H9 (cell line): ENCODE data around the gene PDCD10. TPM values are rescaled to one million over a fixed set of nuclear protein-coding genes. Genes with fewer than 3 reads are reported as not detected.

ENCODE experiments used
- DNase-seq: peaks from one replicate; pipeline ENCODE4 v3.0.0-alpha.2; 2017
- H2AFZ ChIP-seq: one replicate; pipeline ENCODE4 v1.6.1; 2013; ENCODE audit warnings: mild to moderate bottlenecking, low read length, control low read depth, moderate library complexity
- H2AK5ac ChIP-seq: 2 replicates; pipeline ENCODE4 v1.6.1; 2013; ENCODE audit warnings: low read length, control low read depth, mixed read lengths; ENCODE audit not compliant: insufficient read length
- H2BK120ac ChIP-seq: one replicate; pipeline ENCODE4 v1.6.1; 2013; ENCODE audit warnings: low read depth, mild to moderate bottlenecking, low read length, control low read depth, inconsistent platforms; ENCODE audit not compliant: poor library complexity, severe bottlenecking
- H2BK12ac ChIP-seq: 2 replicates; pipeline ENCODE4 v1.6.1; 2013; ENCODE audit warnings: low read length, control low read depth, mixed read lengths, low read depth; ENCODE audit not compliant: insufficient read length
- H2BK15ac ChIP-seq: 2 replicates; pipeline ENCODE4 v1.6.1; 2013; ENCODE audit warnings: low read depth, low read length, control low read depth
- H2BK20ac ChIP-seq: one replicate; pipeline ENCODE4 v1.6.1; 2013; ENCODE audit warnings: low read depth, mild to moderate bottlenecking, low read length, control low read depth, inconsistent platforms; ENCODE audit not compliant: poor library complexity, severe bottlenecking
- H2BK5ac ChIP-seq: 2 replicates; pipeline ENCODE4 v1.6.1; 2013; ENCODE audit warnings: low read length, control low read depth, mixed read lengths; ENCODE audit not compliant: insufficient read length
- H3K14ac ChIP-seq: 2 replicates; pipeline ENCODE4 v1.6.1; 2013; ENCODE audit warnings: low read length, control low read depth; ENCODE audit not compliant: insufficient read depth
- H3K18ac ChIP-seq: 2 replicates; pipeline ENCODE4 v1.6.1; 2013; ENCODE audit warnings: low read depth, mild to moderate bottlenecking, mixed read lengths, low read length, control low read depth; ENCODE audit not compliant: insufficient read length
- H3K23ac ChIP-seq: 2 replicates; pipeline ENCODE4 v1.6.1; 2013; ENCODE audit warnings: low read length, control low read depth, mixed read lengths, low read depth; ENCODE audit not compliant: insufficient read length
- H3K23me2 ChIP-seq: 2 replicates; pipeline ENCODE4 v1.6.1; 2013; ENCODE audit warnings: low read depth, mild to moderate bottlenecking, mixed read lengths, low read length, control low read depth; ENCODE audit not compliant: insufficient read length, poor library complexity, severe bottlenecking
- H3K27ac ChIP-seq: 2 replicates; pipeline ENCODE4 v1.5.1; 2013; ENCODE audit warnings: low read length, control low read depth, mixed read lengths, low read depth; ENCODE audit not compliant: insufficient read length
- H3K27me3 ChIP-seq: 2 replicates; pipeline ENCODE4 v1.6.1; 2013; ENCODE audit warnings: low read length, control low read depth, inconsistent platforms; ENCODE audit not compliant: insufficient read depth
- H3K4ac ChIP-seq: 2 replicates; pipeline ENCODE4 v1.6.1; 2013; ENCODE audit warnings: low read depth, mild to moderate bottlenecking, control low read depth, inconsistent platforms, low read length, moderate library complexity
- H3K4me1 ChIP-seq: 2 replicates; pipeline ENCODE4 v1.6.1; 2013; ENCODE audit warnings: low read length, control low read depth, inconsistent platforms; ENCODE audit not compliant: insufficient read depth
- H3K4me2 ChIP-seq: 2 replicates; pipeline ENCODE4 v1.6.1; 2013; ENCODE audit warnings: low read length, control low read depth, mixed read lengths; ENCODE audit not compliant: insufficient read length, insufficient read depth
- H3K56ac ChIP-seq: 2 replicates; pipeline ENCODE4 v1.6.1; 2013; ENCODE audit warnings: low read depth, mild to moderate bottlenecking, mixed read lengths, low read length, control low read depth; ENCODE audit not compliant: insufficient read length
- H3K79me1 ChIP-seq: 2 replicates; pipeline ENCODE4 v1.6.1; 2013; ENCODE audit warnings: low read depth, mild to moderate bottlenecking, moderate library complexity, low read length, control low read depth, inconsistent platforms; ENCODE audit not compliant: insufficient read depth, poor library complexity, severe bottlenecking
- H3K79me2 ChIP-seq: 2 replicates; pipeline ENCODE4 v1.6.1; 2013; ENCODE audit warnings: low read length, control low read depth, inconsistent platforms; ENCODE audit not compliant: insufficient read depth
- H3K9ac ChIP-seq: 2 replicates; pipeline ENCODE4 v1.6.1; 2013; ENCODE audit warnings: low read length, control low read depth, mixed read lengths; ENCODE audit not compliant: insufficient read length; ENCODE audit errors: extremely low read depth
- H3K9me3 ChIP-seq: one replicate; pipeline ENCODE4 v1.6.1; 2013; ENCODE audit warnings: low read depth, low read length, inconsistent platforms; ENCODE audit not compliant: control insufficient read depth
- H3T11ph ChIP-seq: one replicate; pipeline ENCODE4 v1.6.1; 2013; ENCODE audit warnings: mild to moderate bottlenecking, low read length, control low read depth, inconsistent platforms
- H4K20me1 ChIP-seq: one replicate; pipeline ENCODE4 v1.6.1; 2013; ENCODE audit not compliant: control insufficient read depth, insufficient read length, insufficient read depth
- H4K5ac ChIP-seq: 2 replicates; pipeline ENCODE4 v1.6.1; 2013; ENCODE audit warnings: low read depth, mild to moderate bottlenecking, mixed read lengths, low read length, control low read depth; ENCODE audit not compliant: insufficient read length
- H4K8ac ChIP-seq: replicated peaks from 2 replicates; pipeline ENCODE4 v1.6.1; 2013; ENCODE audit warnings: low read length, control low read depth, mixed read lengths, low read depth; ENCODE audit not compliant: insufficient read length
- H4K91ac ChIP-seq: 2 replicates; pipeline ENCODE4 v1.6.1; 2013; ENCODE audit warnings: low read depth, mild to moderate bottlenecking, moderate library complexity, mixed read lengths, low read length, control low read depth; ENCODE audit not compliant: insufficient read length
- H3K27ac Mint-ChIP-seq, 3 experiments: 2 replicates in 2 of 3; 3 replicates in 1 of 3; pipeline ENCODE4 v1.8.0; 2020 to 2021; ENCODE audit warnings: mixed read lengths in 3 of 3, mild to moderate bottlenecking in 1 of 3, moderate library complexity in 1 of 3
- H3K27me3 Mint-ChIP-seq: 2 replicates; pipeline ENCODE4 v1.8.0; 2021; ENCODE audit warnings: low read depth, mild to moderate bottlenecking, moderate library complexity, mixed read lengths
- H3K36me3 Mint-ChIP-seq, 3 experiments: 2 replicates in 2 of 3; 3 replicates in 1 of 3; pipeline ENCODE4 v1.8.0; 2020 to 2021; ENCODE audit warnings: low read depth in 3 of 3, mixed read lengths in 3 of 3; ENCODE audit not compliant: insufficient read depth in 1 of 3
- H3K4me1 Mint-ChIP-seq, 2 experiments: 2 replicates each; pipeline ENCODE4 v1.8.0; 2020; ENCODE audit warnings: mixed read lengths in 2 of 2
- H3K4me3 Mint-ChIP-seq, 2 experiments: 2 replicates in 1 of 2; 3 replicates in 1 of 2; pipeline ENCODE4 v1.8.0; 2020 to 2021; ENCODE audit warnings: mild to moderate bottlenecking in 2 of 2, mixed read lengths in 2 of 2, moderate library complexity in 1 of 2
- H3K9me3 Mint-ChIP-seq, 2 experiments: 2 replicates in 1 of 2; 3 replicates in 1 of 2; pipeline ENCODE4 v1.8.0; 2020; ENCODE audit warnings: mild to moderate bottlenecking in 2 of 2, mixed read lengths in 2 of 2, moderate library complexity in 1 of 2
- CTCF ChIP-seq: fragments of 200-600 bp; sonication (generic); conservative IDR thresholded peaks from 3 replicates; pipeline ENCODE4 v1.8.0; 2021; ENCODE audit warnings: antibody characterized with exemption, mild to moderate bottlenecking
- WGBS: extraction: QIAGEN DNeasy Blood & Tissue Kit; methylation state at CpG from one replicate; pipeline ENCODE4 v1.1.7; 2013; ENCODE audit warnings: missing lambda C conversion rate, low lambda C conversion rate, mixed read lengths; ENCODE audit not compliant: insufficient read length; ENCODE audit errors: extremely low coverage; 5-methylcytosine and 5-hydroxymethylcytosine counted together
- total RNA-seq: library from RNA; stranded (reverse); gene quantifications from 2 replicates; pipeline ENCODE4 v1.2.1, GENCODE V29; 2021

PDCD10 gene
- total RNA-seq, 1 experiment from 2014 or later: 64.3 TPM

GRCh38 chr3:167783781-167784180, 49.1 kb upstream of the PDCD10 start:
- Histone ChIP-seq H3K79me1 (no peaks in the 10 kb centered on the region), H3K27ac (no peak overlapping the region), H4K8ac (no peak overlapping the region), H4K20me1 (no peaks in the 10 kb centered on the region), H3T11ph (no peak overlapping the region), H3K9me3 (no peaks in the 10 kb centered on the region), H3K23me2 (no peaks in the 10 kb centered on the region), H2AK5ac (no peak overlapping the region), H3K23ac (no peak overlapping the region), H3K4me1 (peaks cover 2% of the 10 kb centered on the region; the same call in 1 of the 2 replicates), H2BK5ac (no peak overlapping the region), H3K9ac (no peak overlapping the region), H3K79me2 (no peaks in the 10 kb centered on the region), H3K4me2 (no peak overlapping the region), H2AFZ (no peak overlapping the region), H2BK20ac (no peak overlapping the region), H2BK12ac (no peak overlapping the region), H2BK120ac (no peak overlapping the region), H3K18ac (no peak overlapping the region), H3K4ac (no peak overlapping the region), H3K27me3 (no peaks in the 10 kb centered on the region), H4K5ac (no peak overlapping the region), H4K91ac (no peak overlapping the region), H3K14ac (no peak overlapping the region), H2BK15ac (no peak overlapping the region), H3K56ac (no peak overlapping the region)
- DNase-seq: no peak
- no peak overlapping the region for H3K4me3 Mint-ChIP-seq
- H3K4me1 Mint-ChIP-seq: peaks cover 11 to 12% of the 10 kb centered on the region in 2 experiments
- no peaks in the 10 kb centered on the region for H3K9me3 Mint-ChIP-seq
- TF ChIP-seq CTCF: no peak
- no peak overlapping the region for H3K27ac Mint-ChIP-seq
- no peaks in the 10 kb centered on the region for H3K36me3 Mint-ChIP-seq
- no peaks in the 10 kb centered on the region for H3K27me3 Mint-ChIP-seq
- WGBS: no CpG with 5 or more reads among the region's 1 CpG
